Epithelial cell of prostate (primary cell): ENCODE results near the gene NCAM1.

Experiments used
- DNase-seq: peaks from one replicate; pipeline ENCODE4 v3.0.0-alpha.2; 2011; ENCODE audit warnings: low read depth, low spot score
- H3K27ac ChIP-seq: fragments of 450-650 bp; 2 replicates; pipeline ENCODE4 v1.5.1; 2017; ENCODE audit warnings: mild to moderate bottlenecking

Gene NCAM1

DNA sequence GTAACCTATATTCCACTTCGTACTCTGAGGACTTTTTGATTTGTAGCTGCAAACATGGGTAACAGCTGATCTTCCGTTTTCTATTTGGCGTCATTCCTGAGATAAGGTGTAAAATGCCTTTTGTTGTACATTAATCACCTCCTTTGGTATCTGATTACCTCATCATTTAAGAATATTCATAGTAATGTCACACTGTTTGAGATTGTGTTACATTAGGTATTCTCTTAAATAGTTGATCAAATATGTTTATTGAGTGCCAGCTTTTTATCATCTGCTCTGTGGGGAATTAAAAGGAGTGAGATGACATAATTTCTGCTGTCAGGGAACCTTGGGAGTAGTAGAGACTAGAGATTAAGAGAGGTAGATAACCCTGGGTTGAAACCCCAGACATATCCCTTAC lies 5.9 kb downstream of the NCAM1 start:
- no peak for DNase-seq
- no peak overlapping the region for H3K27ac ChIP-seq

DNA sequence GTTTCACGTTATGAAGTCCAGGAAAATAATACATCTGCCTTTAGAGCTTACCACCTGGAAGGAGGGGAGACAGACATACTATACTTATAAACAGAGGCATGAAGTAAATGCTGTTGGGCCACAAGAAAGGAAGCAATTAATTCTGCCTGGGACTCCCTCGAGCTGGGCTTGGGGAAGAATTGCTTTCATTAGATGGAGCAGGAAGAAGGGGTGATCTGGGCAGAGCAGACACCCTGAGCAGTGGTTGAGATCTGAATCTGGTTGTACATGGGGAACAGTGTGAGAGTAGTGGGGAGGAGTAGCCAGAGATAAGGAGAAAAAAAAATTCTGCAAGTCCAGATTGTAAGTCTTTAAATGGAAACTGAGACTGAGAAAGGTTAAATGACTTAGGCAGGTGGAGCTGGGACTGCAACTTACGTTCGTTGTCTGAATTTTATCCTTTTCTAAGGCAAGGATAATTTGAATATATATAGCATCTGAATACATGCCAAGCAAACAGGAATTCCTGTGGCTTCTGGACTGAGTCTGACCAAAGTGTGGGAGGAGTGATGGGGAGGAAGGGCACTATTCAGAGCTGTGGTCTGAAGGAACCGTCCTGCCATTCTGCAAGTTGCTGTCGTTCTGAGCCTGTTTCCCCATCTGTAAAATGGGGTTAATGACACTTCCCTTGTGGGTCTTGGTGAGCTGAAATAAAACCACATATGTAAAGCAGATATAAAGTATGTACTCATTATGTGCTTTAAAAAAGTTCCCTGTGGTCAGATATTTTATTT lies 7.9 kb downstream of the NCAM1 start:
- no peak overlapping the region for H3K27ac ChIP-seq
- DNase-seq, result no peak

DNA sequence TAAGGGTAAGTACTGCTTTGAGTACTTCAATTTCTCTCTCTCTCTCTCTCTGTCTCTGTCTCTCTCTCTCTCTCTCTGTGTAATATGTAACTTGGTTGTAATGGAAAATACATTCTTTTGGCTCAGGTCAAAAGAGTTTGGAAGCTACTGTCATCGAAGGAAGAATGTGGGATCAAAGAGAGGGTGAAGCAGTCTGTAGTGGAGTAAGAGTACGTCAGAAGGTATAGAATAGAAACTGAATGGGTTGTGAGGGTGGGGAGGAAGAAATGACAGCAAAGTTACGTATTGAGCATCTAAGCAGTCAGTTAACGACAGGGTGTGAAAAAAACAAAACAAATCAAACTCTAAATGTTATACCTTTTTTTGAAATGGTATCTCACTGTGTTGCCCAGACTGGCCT lies 10.0 kb downstream of the NCAM1 start:
- H3K27ac ChIP-seq, result no peak overlapping the region
- DNase-seq, result no peak

DNA sequence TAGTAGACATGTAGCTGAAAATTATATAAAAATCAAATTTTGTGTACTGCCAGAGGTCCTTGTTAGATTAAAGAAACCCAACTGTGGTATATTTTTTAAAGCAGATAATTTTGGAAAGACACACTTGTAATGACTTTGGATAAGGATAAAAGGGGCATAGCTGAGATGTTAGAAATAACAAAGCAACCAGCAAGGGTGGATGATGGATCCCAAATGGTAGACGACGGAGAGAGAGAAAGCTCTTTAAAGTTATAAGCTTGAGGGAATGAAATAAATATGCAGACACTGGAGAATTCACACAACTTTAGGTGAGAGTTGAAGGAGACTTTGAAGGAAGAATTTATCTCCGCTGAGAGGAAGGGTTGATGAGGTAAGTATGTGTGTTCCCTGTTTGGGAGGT lies 10.6 kb downstream of the NCAM1 start:
- DNase-seq, result no peak

DNA sequence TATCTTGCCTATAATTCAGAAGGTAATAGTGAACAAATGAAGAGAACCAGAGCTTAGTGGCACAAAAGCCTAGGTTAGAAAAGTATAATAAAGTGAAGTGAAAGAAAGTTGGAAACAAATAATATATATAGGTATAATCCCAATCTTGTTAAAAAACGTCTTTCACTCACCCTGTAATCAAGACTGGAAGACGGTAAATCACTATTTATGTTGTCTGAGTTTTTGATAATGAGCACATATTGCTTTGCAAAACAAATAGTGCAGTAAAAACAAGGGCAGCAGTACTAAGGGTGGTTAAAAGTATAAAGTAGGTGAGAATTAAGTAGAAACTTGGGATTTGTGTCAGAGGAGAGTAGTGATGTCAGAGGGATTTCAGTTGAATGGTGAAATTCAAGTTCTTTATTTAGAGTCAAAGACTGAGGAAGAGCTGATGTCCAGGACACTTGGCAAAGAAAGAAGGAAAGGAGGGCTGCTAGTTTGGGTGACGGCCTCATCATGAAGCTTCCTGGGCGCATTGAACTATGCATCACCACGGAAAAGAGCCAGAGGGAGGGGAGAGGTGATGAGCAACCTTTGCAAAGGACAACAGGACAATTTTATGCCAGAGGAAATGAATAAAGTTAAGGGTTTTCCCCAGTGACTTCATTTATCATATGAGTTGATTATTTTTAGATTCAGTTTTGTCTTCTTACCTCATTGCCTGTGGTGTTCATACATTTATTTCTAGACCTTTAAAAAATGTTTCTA lies 11.4 kb downstream of the NCAM1 start:
- no peak overlapping the region for H3K27ac ChIP-seq
- no peak for DNase-seq

More for the DNA sequence above, 10.6 kb downstream of the NCAM1 start:
- no peak overlapping the region for H3K27ac ChIP-seq

DNA sequence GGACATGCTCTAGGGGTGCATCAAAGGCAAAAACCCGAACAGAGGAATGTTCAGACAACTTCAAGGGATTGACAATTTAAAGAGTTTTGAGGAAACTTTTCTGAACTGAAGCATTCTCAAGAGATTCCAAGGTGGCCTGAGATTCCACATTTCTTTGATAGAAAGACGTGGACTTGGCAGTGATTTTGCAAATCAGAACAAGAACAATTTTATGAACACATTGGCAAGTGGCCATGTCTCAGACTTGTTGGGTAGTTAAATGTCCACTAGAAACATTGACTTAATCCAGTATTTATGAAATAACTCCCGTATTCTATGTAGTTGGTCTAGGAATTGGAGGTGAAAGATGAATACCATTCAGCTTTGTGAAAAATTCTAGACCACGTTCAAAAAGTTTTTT lies 13.8 kb downstream of the NCAM1 start:
- DNase-seq, result no peak
- no peak overlapping the region for H3K27ac ChIP-seq

DNA sequence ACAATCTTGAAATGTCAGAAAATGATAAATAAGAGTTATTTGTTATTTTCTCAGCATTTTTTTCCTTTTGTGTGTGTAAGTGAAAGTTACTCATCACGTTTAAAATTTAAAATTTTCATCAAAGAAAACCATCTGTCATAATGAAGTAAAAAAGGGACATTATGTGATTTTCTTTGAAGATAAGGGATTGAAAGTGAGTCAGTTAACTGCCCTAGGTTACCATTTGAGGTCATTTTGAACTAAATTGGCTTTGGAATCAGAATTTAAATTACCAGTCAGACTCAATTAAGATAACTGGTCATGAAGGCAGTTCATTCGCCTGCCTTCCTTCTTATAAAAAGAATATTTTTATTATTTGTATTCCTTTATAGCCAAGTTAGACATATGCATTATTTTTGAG lies 14.3 kb downstream of the NCAM1 start:
- DNase-seq, result no peak
- no peak overlapping the region for H3K27ac ChIP-seq

DNA sequence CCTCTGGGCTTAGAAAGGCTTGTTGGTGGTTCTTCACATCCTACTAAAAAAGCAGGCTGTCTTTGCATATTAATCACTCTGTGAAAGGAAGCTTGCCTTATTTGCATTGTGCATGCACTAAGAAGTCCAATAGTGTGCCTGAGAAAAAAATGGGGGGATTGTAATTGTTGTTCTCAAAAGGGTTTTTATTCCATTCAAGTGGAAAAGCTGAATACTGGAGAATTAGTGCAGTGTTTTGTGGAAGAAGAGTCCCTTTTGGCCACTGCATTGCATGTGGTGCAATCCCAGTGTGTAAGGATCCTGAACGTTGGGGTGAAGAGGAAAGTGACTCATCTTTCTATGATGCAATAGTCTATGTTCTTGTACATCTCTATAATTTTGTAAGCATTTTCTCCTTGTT lies 16.5 kb downstream of the NCAM1 start:
- DNase-seq, result no peak
- no peak overlapping the region for H3K27ac ChIP-seq

DNA sequence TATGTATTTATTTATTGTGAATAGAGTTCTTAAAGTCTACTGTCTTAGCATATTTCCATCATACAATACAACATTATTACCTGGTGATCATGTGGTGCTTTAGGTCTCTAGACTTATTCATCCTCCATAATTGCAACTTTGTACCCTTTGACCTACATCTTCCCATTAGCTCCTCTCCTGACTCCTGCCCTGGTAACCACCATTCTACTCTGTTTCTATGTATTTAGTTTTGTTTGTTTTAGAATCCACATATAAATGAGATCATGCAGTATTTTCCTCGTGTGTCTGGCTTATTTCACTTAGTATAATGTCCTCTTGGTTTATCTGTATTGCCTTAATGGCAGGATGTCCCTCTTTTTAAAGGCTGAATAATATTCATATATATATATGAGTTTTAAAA lies 22.7 kb downstream of the NCAM1 start:
- no peak overlapping the region for H3K27ac ChIP-seq
- DNase-seq, result no peak

DNA sequence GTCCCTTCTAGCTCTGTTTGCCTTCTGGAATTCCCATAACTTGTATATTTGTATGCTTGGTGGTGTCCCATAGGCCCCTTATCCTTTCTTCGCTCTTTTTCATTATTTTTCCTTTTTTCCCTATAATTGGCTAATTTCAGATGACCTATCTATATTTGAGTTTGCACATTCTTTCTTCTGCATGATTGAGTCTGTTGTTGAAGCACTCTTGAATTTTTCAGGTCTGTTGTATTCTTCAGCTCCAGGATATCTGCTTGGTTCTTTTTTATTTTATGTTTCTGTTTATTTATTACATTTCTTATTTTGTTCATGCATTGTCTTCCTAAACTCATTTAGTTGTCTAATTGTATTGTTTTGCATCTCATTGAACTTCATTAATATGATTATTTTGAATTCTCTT lies 28.0 kb downstream of the NCAM1 start:
- DNase-seq, result no peak
- H3K27ac ChIP-seq, result no peak overlapping the region

DNA sequence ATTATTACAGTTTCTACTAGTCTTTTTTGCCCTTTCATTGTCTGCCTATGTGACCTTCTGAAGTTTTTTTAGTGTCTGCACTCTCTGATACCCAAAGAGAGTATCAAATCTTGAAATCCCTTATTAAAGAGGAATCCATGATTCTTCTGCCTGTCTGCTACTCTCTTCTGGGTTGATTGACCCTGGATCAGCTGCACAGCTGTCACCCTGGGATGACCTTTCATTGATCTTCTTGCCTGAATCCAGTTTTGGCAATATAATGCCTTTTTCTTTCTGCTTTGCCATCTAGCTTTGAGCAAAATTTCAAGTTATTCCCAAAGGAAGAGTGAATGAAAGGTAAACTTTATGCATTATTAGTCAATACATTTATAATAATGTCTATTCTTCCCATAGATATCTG lies 32.6 kb downstream of the NCAM1 start:
- H3K27ac ChIP-seq, result no peak overlapping the region
- no peak for DNase-seq

DNA sequence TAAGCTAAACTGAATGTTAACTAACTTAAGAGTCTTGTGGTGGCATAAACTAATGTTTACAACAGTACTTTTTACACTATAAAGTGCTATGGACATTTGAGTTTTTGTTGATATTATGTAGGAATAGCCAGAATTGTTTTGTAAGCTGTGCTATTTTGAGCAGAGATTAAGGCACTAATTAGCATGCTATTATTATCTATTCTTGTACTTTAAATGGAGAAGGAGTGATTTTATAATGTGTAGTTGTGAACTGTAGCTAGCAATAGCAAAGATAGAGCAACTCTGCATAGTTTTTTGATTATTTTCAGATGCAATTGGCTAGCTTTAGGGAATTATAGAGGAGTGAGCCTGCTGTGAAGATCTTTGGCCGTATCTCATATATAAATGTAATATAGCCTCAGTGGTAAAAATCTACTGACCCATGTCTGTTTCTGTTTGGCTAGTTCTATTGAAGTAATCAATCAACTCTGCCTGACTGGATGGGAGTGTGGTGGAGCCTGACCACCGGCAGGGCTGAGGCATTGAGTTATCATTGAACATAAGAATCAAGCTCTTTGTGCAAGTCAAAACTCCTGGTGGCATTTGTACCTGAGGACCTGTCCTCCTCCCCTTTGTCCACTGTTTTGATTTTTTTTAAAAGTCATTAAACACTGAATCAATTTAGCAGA lies 34.3 kb downstream of the NCAM1 start:
- no peak for DNase-seq
- H3K27ac ChIP-seq, result no peak overlapping the region

DNA sequence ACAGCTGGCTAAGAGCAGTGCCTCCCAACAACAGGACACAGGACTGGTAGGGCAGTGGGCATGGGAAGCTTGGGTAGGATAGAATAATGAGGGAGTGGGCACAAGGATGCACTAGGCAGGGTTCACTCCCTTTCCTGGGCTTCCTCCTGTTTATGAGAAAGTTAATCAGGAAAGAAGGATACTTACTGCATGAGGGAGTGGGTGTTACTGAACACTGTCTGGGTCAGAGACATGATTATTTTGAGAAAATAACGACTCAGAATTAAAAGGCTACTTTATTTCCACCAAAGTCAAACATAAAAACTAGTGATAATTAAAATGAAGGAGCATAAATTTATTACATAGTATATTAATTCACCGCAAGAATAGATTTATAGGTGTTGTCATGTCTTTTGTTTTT lies 35.8 kb downstream of the NCAM1 start:
- no peak for DNase-seq

DNA sequence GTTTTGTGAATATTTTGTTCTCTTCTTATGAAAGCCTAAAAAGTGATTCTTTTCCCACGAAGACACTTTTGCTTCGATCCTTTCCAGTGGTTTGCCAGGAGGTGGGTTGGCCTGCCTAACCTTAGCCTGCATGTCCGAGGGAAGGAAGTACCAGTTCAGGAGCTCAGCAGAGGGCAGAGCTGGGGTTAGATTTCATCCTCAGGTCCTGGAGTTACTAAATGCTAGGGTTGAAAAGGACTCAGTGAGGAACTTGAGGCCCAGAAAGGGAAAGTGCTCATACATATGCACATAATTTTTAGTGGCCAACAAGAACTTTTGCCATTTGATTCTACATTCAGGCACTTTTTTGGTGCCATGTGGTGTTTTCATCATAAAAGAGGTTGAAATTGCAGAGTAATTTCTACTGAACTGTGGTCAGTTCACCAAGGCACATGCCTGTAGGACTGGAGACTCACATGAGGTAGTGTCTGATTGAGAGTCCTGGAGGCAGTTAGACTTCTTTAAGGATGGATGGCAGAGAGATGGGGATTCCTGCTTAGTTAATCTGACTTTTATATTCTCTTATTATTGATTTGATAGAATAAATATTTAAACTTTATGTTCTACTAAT lies 36.7 kb downstream of the NCAM1 start:
- no peak overlapping the region for H3K27ac ChIP-seq
- DNase-seq, result no peak

More for the DNA sequence above, 35.8 kb downstream of the NCAM1 start:
- no peak overlapping the region for H3K27ac ChIP-seq

DNA sequence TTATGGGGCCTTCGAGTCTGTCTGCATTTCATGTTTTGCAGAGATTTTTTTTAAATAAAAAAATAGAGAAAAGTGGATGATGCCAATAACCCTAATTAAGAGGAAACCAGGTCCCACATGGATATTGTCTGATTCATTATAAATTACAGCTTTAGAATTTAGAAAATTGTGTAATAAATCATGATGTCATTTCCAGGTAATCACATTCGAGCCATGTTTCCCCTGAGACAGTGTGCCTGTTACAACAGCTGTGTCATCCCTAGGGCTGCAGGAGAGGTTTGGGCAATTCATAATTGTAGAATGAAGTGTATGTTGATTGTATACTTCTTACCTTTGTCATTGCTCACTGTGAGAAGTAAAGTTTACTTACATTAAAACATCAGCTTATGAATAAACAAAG lies 38.3 kb downstream of the NCAM1 start:
- peak overlapping the region; percentile 49 for H3K27ac ChIP-seq
- DNase-seq, result no peak

DNA sequence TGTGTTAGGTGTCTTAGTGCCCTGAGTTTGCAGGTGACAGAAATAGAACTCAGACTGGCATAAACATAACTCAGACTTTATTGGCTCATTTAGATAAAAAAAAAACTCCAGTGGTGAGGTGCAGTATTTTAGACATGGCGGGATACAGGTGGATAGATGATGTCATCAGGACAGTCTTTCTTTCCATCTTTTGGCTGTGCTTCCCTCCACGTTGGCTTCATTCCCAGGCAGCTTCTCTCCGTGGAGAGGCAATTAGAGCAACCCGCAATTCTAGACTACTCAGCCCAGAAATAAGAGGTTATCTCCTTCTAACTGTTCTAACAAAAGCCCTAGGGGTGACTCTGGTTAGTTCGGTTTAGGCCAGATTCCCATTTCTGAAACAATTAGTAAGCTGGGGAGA lies 40.5 kb downstream of the NCAM1 start:
- no peak overlapping the region for H3K27ac ChIP-seq
- DNase-seq, result no peak

DNA sequence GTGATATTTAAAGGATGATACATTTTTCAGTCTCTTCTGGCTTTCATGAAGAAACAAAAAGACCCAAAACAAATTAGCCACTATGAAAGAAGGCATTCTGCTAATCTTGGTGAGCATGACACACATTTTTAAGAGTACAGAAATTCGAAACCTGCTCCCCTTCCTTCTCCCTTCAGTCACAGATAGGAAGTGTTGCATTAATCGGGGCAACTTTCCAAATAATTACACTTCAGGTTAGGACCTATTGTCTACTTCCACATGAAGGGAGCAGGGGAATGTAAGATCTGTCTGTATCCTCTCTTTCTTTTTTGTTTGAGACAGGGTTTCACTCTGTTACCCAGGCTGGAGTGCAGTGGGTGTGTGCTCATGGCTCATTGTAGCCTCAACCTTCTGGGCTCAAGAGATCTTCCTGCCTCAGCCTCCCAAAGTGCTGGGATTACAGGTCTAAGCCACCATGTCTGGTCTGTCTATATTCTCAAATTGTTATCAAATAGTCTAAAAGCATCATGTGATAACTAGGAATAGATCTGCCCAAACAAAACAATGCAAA lies 45.8 kb downstream of the NCAM1 start:
- no peak overlapping the region for H3K27ac ChIP-seq
- DNase-seq, result no peak

DNA sequence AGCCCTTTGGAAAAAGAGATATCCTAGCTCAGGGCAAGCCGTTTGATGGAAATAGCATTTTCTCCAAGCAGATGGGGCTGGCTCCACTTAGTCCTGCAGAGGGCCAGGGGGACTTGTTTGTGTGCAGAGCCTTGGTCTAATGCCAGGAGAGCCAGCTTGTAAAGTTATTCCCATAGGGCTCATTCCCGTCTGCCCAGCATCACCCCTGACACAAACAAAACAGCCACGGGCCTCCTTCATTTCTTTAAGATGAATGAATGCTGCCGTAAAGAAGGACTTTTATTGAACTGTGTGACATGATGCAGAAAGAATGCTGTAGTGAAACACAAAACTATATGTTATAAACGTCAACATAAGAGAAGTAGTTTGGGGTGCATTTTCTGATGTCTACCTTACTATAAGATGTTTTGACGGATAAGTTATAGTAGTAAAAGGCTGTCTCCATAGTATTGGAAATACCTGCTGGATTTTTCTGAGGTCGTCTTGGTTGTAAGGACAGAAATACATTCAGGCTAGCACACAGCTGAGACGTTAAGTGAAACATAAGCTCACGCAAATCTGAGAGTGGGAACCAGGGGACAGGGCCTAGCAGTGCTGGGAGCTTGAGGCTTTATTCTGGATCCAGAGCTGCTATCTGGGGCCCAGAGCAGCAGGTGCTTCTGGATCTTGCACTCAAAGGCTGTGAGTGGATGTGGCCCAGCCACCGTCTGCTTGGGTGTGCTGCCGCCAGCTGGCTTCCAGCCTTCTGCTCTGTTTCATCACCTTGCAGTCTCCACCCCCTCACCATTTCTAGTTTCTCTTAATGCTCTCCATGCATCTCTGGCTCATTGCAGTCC lies 53.3 kb downstream of the NCAM1 start:
- DNase-seq, result no peak
- H3K27ac ChIP-seq, result no peak overlapping the region

DNA sequence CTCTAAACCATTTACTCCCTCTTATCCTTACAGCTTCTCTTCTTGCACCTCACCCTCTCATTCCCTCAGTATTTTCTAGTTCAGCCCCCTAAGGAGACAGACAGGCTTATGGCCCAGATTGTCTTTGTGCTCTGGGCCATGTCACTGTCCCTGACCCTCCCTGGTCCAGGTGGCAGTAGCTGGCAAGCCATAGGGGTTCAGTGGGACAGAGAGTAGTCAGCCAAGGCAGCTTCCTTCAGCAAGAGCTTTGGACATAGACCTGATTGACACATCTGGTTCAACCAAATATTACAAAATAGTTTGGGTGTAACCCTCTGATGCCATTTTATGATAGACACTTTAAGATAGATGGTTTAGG lies 53.9 kb downstream of the NCAM1 start:
- no peak for DNase-seq
- H3K27ac ChIP-seq, result no peak overlapping the region

DNA sequence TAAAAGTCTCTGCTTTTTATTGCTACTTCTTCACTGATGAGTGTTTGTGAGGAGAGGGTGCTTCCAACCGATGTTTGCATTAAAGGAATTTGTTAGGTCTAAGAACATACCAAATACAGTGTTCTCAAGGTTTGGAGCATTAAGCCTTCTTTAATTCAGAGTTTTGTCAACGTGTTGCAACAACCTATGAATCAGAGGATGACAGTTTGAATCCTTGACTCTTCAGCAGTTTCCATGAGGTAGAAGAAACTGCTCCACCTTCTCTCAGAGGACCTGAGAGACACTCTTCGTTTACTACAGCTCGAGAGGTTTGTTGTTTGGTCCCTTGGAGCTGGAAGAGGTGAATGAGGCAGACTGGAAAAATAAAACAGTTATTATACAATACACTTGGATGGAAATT lies 55.7 kb downstream of the NCAM1 start:
- no peak overlapping the region for H3K27ac ChIP-seq
- no peak for DNase-seq
